T-helper 2 cell treated with Interferon-gamma antibody and Interleukin-4, amounts not matched to agents 5 μg/mL and 100 μg/mL, for 36 hours (primary cell): Measurements from ENCODE around the gene INPP4A.

Experiments used
- DNase-seq: peaks from one replicate; pipeline ENCODE4 v3.0.0; 2021; ENCODE audit warnings: low spot score
- H3K27ac Mint-ChIP-seq: one replicate; pipeline ENCODE4 v1.8.0; 2021; ENCODE audit warnings: mild to moderate bottlenecking, mixed read lengths
- H3K27me3 Mint-ChIP-seq: one replicate; pipeline ENCODE4 v1.8.0; 2021; ENCODE audit warnings: low read depth, mixed read lengths
- H3K36me3 Mint-ChIP-seq: one replicate; pipeline ENCODE4 v1.8.0; 2021; ENCODE audit warnings: low read depth, mixed read lengths
- H3K4me1 Mint-ChIP-seq: one replicate; pipeline ENCODE4 v1.8.0; 2021; ENCODE audit warnings: low read depth, mixed read lengths
- H3K4me3 Mint-ChIP-seq: one replicate; pipeline ENCODE4 v1.8.0; 2022; ENCODE audit warnings: mild to moderate bottlenecking, moderate library complexity, mixed read lengths
- H3K9me3 Mint-ChIP-seq: one replicate; pipeline ENCODE4 v1.8.0; 2021; ENCODE audit warnings: mixed read lengths

Gene INPP4A

GRCh38 chr2:98517636-98518035, 73.0 kb downstream of the INPP4A start:
- no peak overlapping the region for H3K4me3 Mint-ChIP-seq
- H3K4me1 Mint-ChIP-seq: peaks cover 37% of the 10 kb centered on the region
- H3K9me3 Mint-ChIP-seq: no peaks in the 10 kb centered on the region
- no peak for DNase-seq
- peaks cover 28% of the 10 kb centered on the region for H3K36me3 Mint-ChIP-seq
- H3K27ac Mint-ChIP-seq: no peak overlapping the region
- no peaks in the 10 kb centered on the region for H3K27me3 Mint-ChIP-seq

- Mint-ChIP-seq H3K36me3 (peaks cover 32% of the 10 kb centered on the region), H3K27ac (no peak overlapping the region), H3K9me3 (no peaks in the 10 kb centered on the region), H3K4me1 (peaks cover 37% of the 10 kb centered on the region), H3K27me3 (no peaks in the 10 kb centered on the region), H3K4me3 (no peak overlapping the region)
- peak; percentile 35 for DNase-seq
These were observed 73.4 kb downstream of the INPP4A start for GRCh38 chr2:98518101-98518500.

- no peaks in the 10 kb centered on the region for H3K9me3 Mint-ChIP-seq
- peaks cover 37% of the 10 kb centered on the region for H3K36me3 Mint-ChIP-seq
- no peak overlapping the region for H3K27ac Mint-ChIP-seq
- no peaks in the 10 kb centered on the region for H3K27me3 Mint-ChIP-seq
- no peak for DNase-seq
- H3K4me1 Mint-ChIP-seq: peaks cover 33% of the 10 kb centered on the region
- no peak overlapping the region for H3K4me3 Mint-ChIP-seq
These were observed 74.5 kb downstream of the INPP4A start for GRCh38 chr2:98519156-98519555.

GRCh38 chr2:98519851-98520250, 75.2 kb downstream of the INPP4A start:
- Mint-ChIP-seq H3K27me3 (no peaks in the 10 kb centered on the region), H3K9me3 (no peaks in the 10 kb centered on the region), H3K27ac (no peak overlapping the region), H3K36me3 (peaks cover 41% of the 10 kb centered on the region), H3K4me1 (peaks cover 26% of the 10 kb centered on the region), H3K4me3 (no peak overlapping the region)
- no peak for DNase-seq

GRCh38 chr2:98520806-98521205, 76.1 kb downstream of the INPP4A start:
- Mint-ChIP-seq H3K27me3 (no peaks in the 10 kb centered on the region), H3K4me1 (peaks cover 20% of the 10 kb centered on the region), H3K36me3 (peaks cover 50% of the 10 kb centered on the region), H3K4me3 (no peak overlapping the region), H3K27ac (no peak overlapping the region), H3K9me3 (no peaks in the 10 kb centered on the region)
- no peak for DNase-seq

GRCh38 chr2:98521266-98521665, 76.6 kb downstream of the INPP4A start:
- Mint-ChIP-seq H3K4me3 (no peak overlapping the region), H3K27me3 (no peaks in the 10 kb centered on the region), H3K4me1 (peaks cover 18% of the 10 kb centered on the region), H3K27ac (no peak overlapping the region), H3K36me3 (peaks cover 53% of the 10 kb centered on the region), H3K9me3 (no peaks in the 10 kb centered on the region)
- no peak for DNase-seq

GRCh38 chr2:98522854-98523253, 78.2 kb downstream of the INPP4A start:
- Mint-ChIP-seq H3K4me1 (peaks cover 5% of the 10 kb centered on the region), H3K4me3 (no peak overlapping the region), H3K27me3 (no peaks in the 10 kb centered on the region), H3K27ac (no peak overlapping the region), H3K9me3 (peaks cover 6% of the 10 kb centered on the region), H3K36me3 (peaks cover 69% of the 10 kb centered on the region)
- DNase-seq: no peak

GRCh38 chr2:98524168-98524567, 79.5 kb downstream of the INPP4A start:
- Mint-ChIP-seq H3K4me3 (no peak overlapping the region), H3K36me3 (peaks cover 74% of the 10 kb centered on the region), H3K27me3 (no peaks in the 10 kb centered on the region), H3K9me3 (peaks cover 12% of the 10 kb centered on the region), H3K27ac (no peak overlapping the region), H3K4me1 (no peaks in the 10 kb centered on the region)
- no peak for DNase-seq

GRCh38 chr2:98528349-98528748, 83.7 kb downstream of the INPP4A start:
- H3K36me3 Mint-ChIP-seq: peaks cover 53% of the 10 kb centered on the region
- no peak overlapping the region for H3K4me3 Mint-ChIP-seq
- DNase-seq: no peak
- peaks cover 12% of the 10 kb centered on the region for H3K9me3 Mint-ChIP-seq
- H3K4me1 Mint-ChIP-seq: peaks cover 2% of the 10 kb centered on the region
- no peaks in the 10 kb centered on the region for H3K27me3 Mint-ChIP-seq
- H3K27ac Mint-ChIP-seq: no peak overlapping the region

- H3K27me3 Mint-ChIP-seq: no peaks in the 10 kb centered on the region
- peaks cover 12% of the 10 kb centered on the region for H3K9me3 Mint-ChIP-seq
- peaks cover 55% of the 10 kb centered on the region for H3K36me3 Mint-ChIP-seq
- peaks cover 4% of the 10 kb centered on the region for H3K4me1 Mint-ChIP-seq
- H3K4me3 Mint-ChIP-seq: no peak overlapping the region
- no peak overlapping the region for H3K27ac Mint-ChIP-seq
- DNase-seq: no peak
These were observed 85.5 kb downstream of the INPP4A start for GRCh38 chr2:98530114-98530513.

- peaks cover 50% of the 10 kb centered on the region for H3K36me3 Mint-ChIP-seq
- peaks cover 4% of the 10 kb centered on the region for H3K4me1 Mint-ChIP-seq
- no peak overlapping the region for H3K4me3 Mint-ChIP-seq
- no peak overlapping the region for H3K27ac Mint-ChIP-seq
- DNase-seq: no peak
- H3K9me3 Mint-ChIP-seq: peaks cover 6% of the 10 kb centered on the region
- no peaks in the 10 kb centered on the region for H3K27me3 Mint-ChIP-seq
These were observed 88.1 kb downstream of the INPP4A start for GRCh38 chr2:98532756-98533155.

- Mint-ChIP-seq H3K27me3 (no peaks in the 10 kb centered on the region), H3K4me3 (no peak overlapping the region), H3K27ac (no peak overlapping the region), H3K4me1 (peaks cover 6% of the 10 kb centered on the region), H3K9me3 (no peaks in the 10 kb centered on the region), H3K36me3 (peaks cover 49% of the 10 kb centered on the region)
- no peak for DNase-seq
These were observed 88.9 kb downstream of the INPP4A start for GRCh38 chr2:98533547-98533946.

- H3K27me3 Mint-ChIP-seq: no peaks in the 10 kb centered on the region
- no peak overlapping the region for H3K4me3 Mint-ChIP-seq
- peaks cover 6% of the 10 kb centered on the region for H3K4me1 Mint-ChIP-seq
- peak overlapping the region; percentile 2 for H3K27ac Mint-ChIP-seq
- DNase-seq: no peak
- no peaks in the 10 kb centered on the region for H3K9me3 Mint-ChIP-seq
- H3K36me3 Mint-ChIP-seq: peaks cover 56% of the 10 kb centered on the region
These were observed 90.1 kb downstream of the INPP4A start for GRCh38 chr2:98534761-98535160.

- H3K27me3 Mint-ChIP-seq: no peaks in the 10 kb centered on the region
- H3K36me3 Mint-ChIP-seq: peaks cover 61% of the 10 kb centered on the region
- H3K4me1 Mint-ChIP-seq: peaks cover 4% of the 10 kb centered on the region
- no peak overlapping the region for H3K4me3 Mint-ChIP-seq
- H3K27ac Mint-ChIP-seq: no peak overlapping the region
- DNase-seq: no peak
- no peaks in the 10 kb centered on the region for H3K9me3 Mint-ChIP-seq
These were observed 91.5 kb downstream of the INPP4A start for GRCh38 chr2:98535971-98536677.
